ENCODE measurements around the gene EYA2.

DNA sequence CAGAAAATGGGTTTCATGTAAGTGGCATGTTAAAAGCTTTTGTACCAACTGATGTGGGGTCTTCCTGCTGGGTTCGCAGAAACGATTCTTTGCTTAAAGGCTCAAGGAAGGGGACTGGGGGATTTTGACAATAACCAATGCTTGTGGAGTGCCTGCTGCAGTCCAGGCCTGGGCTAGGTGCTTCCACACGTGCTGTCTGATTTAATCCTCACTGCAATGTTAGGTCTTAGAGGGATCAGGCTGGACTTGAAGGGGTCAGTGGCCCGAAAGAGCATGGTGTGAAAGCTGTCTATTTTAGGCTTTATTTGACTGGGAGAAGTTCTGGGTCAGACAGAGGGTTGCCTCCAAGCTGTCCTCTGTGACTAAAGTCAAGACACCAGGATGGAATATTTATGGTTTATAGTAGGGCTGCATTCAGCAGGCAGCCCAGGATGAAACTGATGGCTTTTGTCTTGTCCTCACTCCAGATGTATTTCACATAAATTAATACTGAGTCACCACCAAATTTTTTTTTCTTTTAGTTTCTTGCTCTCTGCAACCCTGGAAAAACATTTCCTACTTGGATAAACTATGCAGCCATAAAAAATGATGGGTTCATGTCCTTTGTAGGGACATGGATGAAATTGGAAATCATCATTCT, 242.7 kb downstream of the EYA2 start:
- TF ChIP-seq, protein P1, sequence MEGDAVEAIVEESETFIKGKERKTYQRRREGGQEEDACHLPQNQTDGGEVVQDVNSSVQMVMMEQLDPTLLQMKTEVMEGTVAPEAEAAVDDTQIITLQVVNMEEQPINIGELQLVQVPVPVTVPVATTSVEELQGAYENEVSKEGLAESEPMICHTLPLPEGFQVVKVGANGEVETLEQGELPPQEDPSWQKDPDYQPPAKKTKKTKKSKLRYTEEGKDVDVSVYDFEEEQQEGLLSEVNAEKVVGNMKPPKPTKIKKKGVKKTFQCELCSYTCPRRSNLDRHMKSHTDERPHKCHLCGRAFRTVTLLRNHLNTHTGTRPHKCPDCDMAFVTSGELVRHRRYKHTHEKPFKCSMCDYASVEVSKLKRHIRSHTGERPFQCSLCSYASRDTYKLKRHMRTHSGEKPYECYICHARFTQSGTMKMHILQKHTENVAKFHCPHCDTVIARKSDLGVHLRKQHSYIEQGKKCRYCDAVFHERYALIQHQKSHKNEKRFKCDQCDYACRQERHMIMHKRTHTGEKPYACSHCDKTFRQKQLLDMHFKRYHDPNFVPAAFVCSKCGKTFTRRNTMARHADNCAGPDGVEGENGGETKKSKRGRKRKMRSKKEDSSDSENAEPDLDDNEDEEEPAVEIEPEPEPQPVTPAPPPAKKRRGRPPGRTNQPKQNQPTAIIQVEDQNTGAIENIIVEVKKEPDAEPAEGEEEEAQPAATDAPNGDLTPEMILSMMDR (conservative IDR thresholded peaks at IDR 0.05; ENCODE audit: low read depth, low read length), result no peak
- no peak for TF ChIP-seq EZH2 (IDR thresholded peaks at IDR 0.05; ENCODE audit: borderline replicate concordance, low read depth, low read length, poor library complexity, severe bottlenecking)

Data from A673 (cell line).